H1 (cell line): Measurements from ENCODE around the gene THEM5. TPM values are rescaled to one million over a fixed set of nuclear protein-coding genes. Genes with fewer than 3 reads are reported as not detected.

ENCODE experiments used
- CTCF ChIA-PET: fragments of 300-600 bp; sonication (Branson Sonifier 250); formaldehyde crosslinking; loops from one replicate; lab custom pipeline; 2021; ENCODE audit not compliant: partially characterized antibody; lab: Charles Lee
- POLR2A ChIA-PET: fragments of 300-600 bp; sonication (Branson Sonifier 250); formaldehyde crosslinking; loops from one replicate; lab custom pipeline; 2021; ENCODE audit warnings: inconsistent platforms; ENCODE audit not compliant: partially characterized antibody; lab: Charles Lee
- DNase-seq, 2 experiments: peaks; one replicate each; pipeline versions ENCODE4 v3.0.0 to v3.0.0-alpha.2; 2010 to 2022; ENCODE audit warnings: low spot score in 2 of 2, low read depth in 1 of 2, mixed read lengths in 1 of 2
- FAIRE-seq: peaks from 2 replicates; lab custom pipeline; 2011; peaks lifted over from hg19 to GRCh38; lab: Jason Lieb, UNC
- H2AFZ ChIP-seq: 2 replicates; pipeline ENCODE4 v1.8.1; 2012; ENCODE audit warnings: low read length, inconsistent platforms
- H2AK5ac ChIP-seq: 2 replicates; pipeline ENCODE4 v1.6.1; 2013; ENCODE audit warnings: low read depth, low read length
- H2BK120ac ChIP-seq: replicated peaks from 2 replicates; pipeline ENCODE3; 2013; ENCODE audit warnings: low read depth, low read length, inconsistent platforms
- H2BK12ac ChIP-seq: 2 replicates; pipeline ENCODE4 v1.6.1; 2013; ENCODE audit warnings: low read depth, low read length
- H2BK15ac ChIP-seq: 2 replicates; pipeline ENCODE4 v1.6.1; 2013; ENCODE audit warnings: low read length
- H2BK20ac ChIP-seq: 2 replicates; pipeline ENCODE4 v1.6.1; 2013; ENCODE audit warnings: low read length
- H2BK5ac ChIP-seq: 2 replicates; pipeline ENCODE4 v1.6.1; 2013; ENCODE audit warnings: low read depth, low read length
- H3K14ac ChIP-seq: 2 replicates; pipeline ENCODE4 v1.6.1; 2013; ENCODE audit warnings: inconsistent platforms; ENCODE audit not compliant: insufficient read length
- H3K18ac ChIP-seq: 2 replicates; pipeline ENCODE4 v1.6.1; 2013; ENCODE audit warnings: low read length; ENCODE audit errors: extremely low read depth
- H3K23ac ChIP-seq: 2 replicates; pipeline ENCODE4 v1.6.1; 2013; ENCODE audit warnings: inconsistent platforms; ENCODE audit not compliant: insufficient read length
- H3K23me2 ChIP-seq: 2 replicates; pipeline ENCODE4 v1.6.1; 2013; ENCODE audit warnings: low read depth, low read length
- H3K27ac ChIP-seq: 2 replicates; pipeline ENCODE4 v1.6.1; 2011; ENCODE audit warnings: low read depth, low read length, inconsistent platforms
- H3K27me3 ChIP-seq, 4 experiments: replicated peaks in 1 of 4; 1 replicate in 1 of 4; 2 replicates in 3 of 4; pipeline versions ENCODE4 v1.6.1 to v1.8.1; 2011 to 2013; ENCODE audit warnings: low read length in 3 of 4, mild to moderate bottlenecking in 3 of 4, inconsistent platforms in 2 of 4, mixed read lengths in 2 of 4, moderate library complexity in 1 of 4; ENCODE audit not compliant: control insufficient read depth in 3 of 4, insufficient read depth in 3 of 4; ENCODE audit errors: extremely low read depth in 1 of 4
- H3K36me3 ChIP-seq, 4 experiments: 2 replicates each; pipeline versions ENCODE4 v1.6.1 to v1.8.1; 2011 to 2013; ENCODE audit warnings: mild to moderate bottlenecking in 4 of 4, low read length in 3 of 4, moderate library complexity in 2 of 4, control low read depth in 1 of 4, inconsistent platforms in 1 of 4; ENCODE audit not compliant: insufficient read depth in 4 of 4, control insufficient read depth in 2 of 4
- H3K4ac ChIP-seq: replicated peaks from 2 replicates; pipeline ENCODE3; 2013; ENCODE audit warnings: low read length, low read depth, mixed read lengths, inconsistent platforms; ENCODE audit not compliant: insufficient read length
- H3K4me1 ChIP-seq, 4 experiments: replicated peaks in 1 of 4; 1 replicate in 1 of 4; 2 replicates in 3 of 4; pipeline versions ENCODE4 v1.6.1 to v1.8.1; 2011 to 2013; ENCODE audit warnings: low read length in 3 of 4, inconsistent platforms in 2 of 4, mixed read lengths in 1 of 4; ENCODE audit not compliant: insufficient read depth in 4 of 4, control insufficient read depth in 3 of 4
- H3K4me2 ChIP-seq, 2 experiments: 2 replicates each; pipeline versions ENCODE4 v1.6.1 to v1.8.1; 2011 to 2013; ENCODE audit warnings: low read depth in 2 of 2, low read length in 2 of 2, control low read depth in 1 of 2, inconsistent platforms in 1 of 2, mild to moderate bottlenecking in 1 of 2; ENCODE audit not compliant: insufficient read depth in 1 of 2
- H3K4me3 ChIP-seq, 4 experiments: fragments of 200-600, 300-600 bp in 1 of 4; sonication (generic), shearing (Covaris generic), sonication (Bioruptor Twin) in 1 of 4; 2 replicates each; pipeline versions ENCODE4 v1.5.1 to v1.8.1; 2011 to 2016; ENCODE audit warnings: low read length in 4 of 4, low read depth in 3 of 4, control low read depth in 2 of 4, inconsistent platforms in 2 of 4, mild to moderate bottlenecking in 2 of 4, mixed read lengths in 1 of 4, moderate library complexity in 1 of 4; ENCODE audit not compliant: insufficient read depth in 2 of 4; ENCODE audit errors: extremely low read depth in 1 of 4
- H3K56ac ChIP-seq: replicated peaks from 2 replicates; pipeline ENCODE3; 2013; ENCODE audit warnings: low read depth, mild to moderate bottlenecking, mixed read lengths, low read length, inconsistent platforms; ENCODE audit not compliant: insufficient read length
- H3K79me1 ChIP-seq: 2 replicates; pipeline ENCODE4 v1.6.1; 2013; ENCODE audit warnings: low read depth, low read length, control low read depth
- H3K79me2 ChIP-seq, 2 experiments: 2 replicates each; pipeline versions ENCODE4 v1.6.1 to v1.8.1; 2012 to 2013; ENCODE audit warnings: low read length in 2 of 2, mild to moderate bottlenecking in 2 of 2, inconsistent platforms in 1 of 2; ENCODE audit not compliant: insufficient read depth in 2 of 2, control insufficient read depth in 1 of 2
- H3K9ac ChIP-seq, 4 experiments: replicated peaks in 1 of 4; 1 replicate in 1 of 4; 2 replicates in 3 of 4; pipeline versions ENCODE4 v1.6.1 to v1.8.1; 2011 to 2013; ENCODE audit warnings: low read depth in 3 of 4, low read length in 3 of 4, control low read depth in 2 of 4, mild to moderate bottlenecking in 2 of 4, moderate library complexity in 2 of 4, inconsistent platforms in 1 of 4; ENCODE audit errors: extremely low read depth in 1 of 4
- H3K9me3 ChIP-seq, 2 experiments: 2 replicates each; pipeline versions ENCODE4 v1.6.1 to v1.8.1; 2012 to 2013; ENCODE audit warnings: mild to moderate bottlenecking in 2 of 2, moderate library complexity in 2 of 2, control low read depth in 1 of 2, inconsistent platforms in 1 of 2, low read depth in 1 of 2, low read length in 1 of 2, mixed read lengths in 1 of 2; ENCODE audit not compliant: insufficient read depth in 2 of 2
- H4K20me1 ChIP-seq, 2 experiments: replicated peaks in 1 of 2; 2 replicates each; pipeline versions ENCODE3 to v1.8.1; 2011 to 2013; ENCODE audit warnings: inconsistent platforms in 2 of 2, low read length in 2 of 2, mild to moderate bottlenecking in 1 of 2; ENCODE audit not compliant: insufficient read depth in 2 of 2, control insufficient read depth in 1 of 2
- H4K5ac ChIP-seq: 2 replicates; pipeline ENCODE4 v1.6.1; 2013; ENCODE audit warnings: low read length, low read depth, mixed read lengths, inconsistent platforms; ENCODE audit not compliant: insufficient read length
- H4K8ac ChIP-seq: 2 replicates; pipeline ENCODE4 v1.8.0; 2013; ENCODE audit warnings: mild to moderate bottlenecking, moderate library complexity, low read length, inconsistent platforms; ENCODE audit not compliant: insufficient read depth; ENCODE audit errors: extremely low read depth
- H4K91ac ChIP-seq: replicated peaks from 2 replicates; pipeline ENCODE3; 2013; ENCODE audit warnings: low read length, mixed read lengths, inconsistent platforms; ENCODE audit not compliant: insufficient read length
- BCL11A ChIP-seq, 2 experiments: IDR thresholded peaks; one replicate each; pipeline ENCODE4 v1.6.1; 2011; ENCODE audit warnings: low read depth in 2 of 2, low read length in 2 of 2, mild to moderate bottlenecking in 2 of 2
- EZH2 ChIP-seq: fragments of 200-600 bp; sonication (generic); IDR thresholded peaks from 2 replicates; pipeline ENCODE4 v1.7.1; 2012; ENCODE audit warnings: low read depth, mild to moderate bottlenecking, moderate library complexity, low read length, inconsistent platforms; ENCODE audit not compliant: severe bottlenecking
- JUN ChIP-seq: IDR thresholded peaks from 2 replicates; pipeline ENCODE4 v1.6.1; 2011; ENCODE audit warnings: low read depth, mild to moderate bottlenecking, improper control_type of control experiment, low read length
- KDM1A ChIP-seq: fragments of 200-600, 300-600 bp; sonication (generic); IDR thresholded peaks from 2 replicates; pipeline ENCODE4 v1.7.1; 2016; ENCODE audit warnings: mild to moderate bottlenecking, low read length, borderline replicate concordance
- MAX ChIP-seq: IDR thresholded peaks from 2 replicates; pipeline ENCODE4 v1.6.1; 2012; ENCODE audit warnings: inconsistent platforms
- RFX5 ChIP-seq: IDR thresholded peaks from 2 replicates; pipeline ENCODE4 v1.6.1; 2011; ENCODE audit warnings: low read depth, low read length, improper control_type of control experiment, borderline replicate concordance
- RXRA ChIP-seq: IDR thresholded peaks from 2 replicates; pipeline ENCODE4 v1.6.1; 2011; ENCODE audit warnings: low read depth, mild to moderate bottlenecking, low read length, moderate library complexity; ENCODE audit not compliant: insufficient read depth
- SAP30 ChIP-seq: fragments of 300-600 bp; sonication (generic); IDR thresholded peaks from 2 replicates; pipeline ENCODE4 v1.7.1; 2012; ENCODE audit warnings: low read length, moderate library complexity, mild to moderate bottlenecking, inconsistent platforms; ENCODE audit not compliant: insufficient read depth, insufficient replicate concordance
- SIN3A ChIP-seq, 2 experiments: IDR thresholded peaks in 1 of 2; conservative IDR thresholded peaks in 1 of 2; 2 replicates each; pipeline ENCODE4 v1.6.1; 2011 to 2012; ENCODE audit warnings: low read length in 2 of 2, improper control_type of control experiment in 1 of 2, low read depth in 1 of 2, mild to moderate bottlenecking in 1 of 2
- SP1 ChIP-seq: IDR thresholded peaks from 2 replicates; pipeline ENCODE4 v1.6.1; 2011; ENCODE audit warnings: low read depth, low read length
- TCF12 ChIP-seq: IDR thresholded peaks from 2 replicates; pipeline ENCODE4 v1.6.1; 2011; ENCODE audit warnings: low read depth, mild to moderate bottlenecking, low read length
- USF2 ChIP-seq: IDR thresholded peaks from 2 replicates; pipeline ENCODE4 v1.6.1; 2011; ENCODE audit warnings: low read length, improper control_type of control experiment
- WGBS, 2 experiments: shearing (Covaris generic) in 1 of 2; methylation state at CpG; one replicate each; pipeline versions ENCODE4 v1.1.6 to v1.1.7; 2013 to 2015; ENCODE audit warnings: low lambda C conversion rate in 2 of 2, mixed read lengths in 2 of 2, inconsistent platforms in 1 of 2, low coverage in 1 of 2, missing lambda C conversion rate in 1 of 2; ENCODE audit not compliant: insufficient replicate concordance in 2 of 2, insufficient coverage in 1 of 2, insufficient read length in 1 of 2; ENCODE audit errors: extremely low coverage in 1 of 2, missing lambda C conversion rate in 1 of 2; 5-methylcytosine and 5-hydroxymethylcytosine counted together
- polyA plus RNA-seq, 7 experiments: library from polyadenylated mRNA; depleted of rRNA in 3 of 7; stranded (reverse) in 5 of 7; unstranded in 2 of 7; fragments of >200 nt in 5 of 7; fragments of 200-250 nt in 2 of 7; gene quantifications; 1 replicate in 5 of 7; 2 replicates in 1 of 7; 4 replicates in 1 of 7; pipeline versions ENCODE4 v1.2.1 to v1.2.3, GENCODE V29; 2011 to 2013; ENCODE audit warnings: missing spikeins in 2 of 7, mixed read lengths in 2 of 7
- total RNA-seq: library from RNA; stranded (reverse); fragmentation: NEBNext Ultra II Directional; extraction: Animal tissue kit (Norgen Biotek cat#: 25700); gene quantifications from 2 replicates; pipeline ENCODE4 v1.2.1, GENCODE V29; 2021

THEM5 gene
- total and polyA plus RNA-seq, 2 of the 8 experiments (the other 6 are each of a cell fraction or from before 2014, with no cell fraction given): not detected

- no peaks in the 10 kb centered on the region for H3K23me2 ChIP-seq
- H3K4me1 ChIP-seq: peaks cover 1 to 5% (median 4%) of the 10 kb centered on the region in 4 experiments; a peak in 2 of 7 replicates
- no peak overlapping the region for H2BK20ac ChIP-seq
- H4K20me1 ChIP-seq: no peaks in the 10 kb centered on the region
- no peak overlapping the region for H3K56ac ChIP-seq
- H3K4me2 ChIP-seq: no peak overlapping the region
- no peak overlapping the region for H2BK15ac ChIP-seq
- H3K27me3 ChIP-seq: peaks cover 0 to 3% (median 0%) of the 10 kb centered on the region in 4 experiments; a peak in 1 of 7 replicates
- H4K91ac ChIP-seq: no peak overlapping the region
- 92% methylated on average over 1 of the region's 1 CpG; no CpG with 5 or more reads in 1 of the 2 experiments for WGBS, 2 experiments
- H3K23ac ChIP-seq: no peak overlapping the region
- H3K9me3 ChIP-seq: no peaks in the 10 kb centered on the region
- no peak overlapping the region for H3K9ac ChIP-seq
- no peak for FAIRE-seq
- no peak overlapping the region for H2BK12ac ChIP-seq
- no peak overlapping the region for H3K4ac ChIP-seq
- POLR2A ChIA-PET: interaction anchor here (1.1 to 1.8 kb wide), 3 partner anchors 18 to 32 kb away, joined by 3 to 6 read pairs (median 4); partner anchors contain the start of gene C2CD4D
- H3K4me3 ChIP-seq: no peak overlapping the region
- H3K18ac ChIP-seq: no peak overlapping the region
- no peak overlapping the region for H2AFZ ChIP-seq
- H3K27ac ChIP-seq: no peak overlapping the region
- no peaks in the 10 kb centered on the region for H3K36me3 ChIP-seq
- no peak overlapping the region for H4K5ac ChIP-seq
- H3K14ac ChIP-seq: no peak overlapping the region
- CTCF ChIA-PET: interaction anchor here (0.9 to 2.6 kb wide), 5 partner anchors 10 to 38 kb away, joined by 3 to 6 read pairs (median 4); partner anchors contain the start of gene TDRKH
- no peak overlapping the region for H2AK5ac ChIP-seq
- H3K79me1 ChIP-seq: no peaks in the 10 kb centered on the region
- no peaks in the 10 kb centered on the region for H3K79me2 ChIP-seq
- no peak overlapping the region for H2BK120ac ChIP-seq
- no peak for DNase-seq
- no peak overlapping the region for H4K8ac ChIP-seq
- H2BK5ac ChIP-seq: no peak overlapping the region
- TF ChIP-seq KDM1A (no peak), USF2 (no peak), EZH2 (no peak), SAP30 (no peak), MAX (no peak), BCL11A (IDR thresholded peaks at IDR 0.05; ENCODE audit: low read depth in 2 of 2, low read length in 2 of 2) (no peak), TCF12 (no peak), RFX5 (no peak), RXRA (no peak), SP1 (no peak), JUN (no peak), SIN3A (conservative IDR thresholded peaks at IDR 0.05 in 1 of 2, IDR thresholded peaks at IDR 0.05 in 1 of 2; ENCODE audit: low read depth in 1 of 2, low read length in 2 of 2) (no peak)
These were observed 45.7 kb downstream of the THEM5 start for GRCh38 chr1:151807766-151808165.
